Right atrium auricular region (tissue), 2 donors: ENCODE data around the gene UBE2N. TPM values are rescaled to one million over a fixed set of nuclear protein-coding genes. Genes with fewer than 3 reads are reported as not detected.
"Not testable (repeated sequence)": the region's sequence is repeated elsewhere in the genome, so short reads cannot be mapped to it uniquely, and the experiment has no call there.

Source experiments
- DNase-seq: peaks from one replicate; pipeline ENCODE4 v3.0.0-alpha.2; 2019; ENCODE audit warnings: low spot score
- H3K27ac ChIP-seq, 2 donors: fragments of 200-600 bp; sonication (generic); 1 replicate in 1 of 2; 2 replicates in 1 of 2; pipeline ENCODE4 v1.5.1; 2016 to 2019
- H3K27me3 ChIP-seq, 2 donors: fragments of 200-600 bp; sonication (generic); one replicate each; pipeline versions ENCODE4 v1.5.1 to v1.6.0; 2017 to 2019
- H3K36me3 ChIP-seq: fragments of 200-600 bp; sonication (generic); one replicate; pipeline ENCODE4 v1.5.1; 2016
- H3K4me1 ChIP-seq, 2 donors: fragments of 200-600 bp; sonication (generic); one replicate each; pipeline versions ENCODE4 v1.5.1 to v1.6.0; 2017 to 2019
- H3K4me3 ChIP-seq, 2 donors: fragments of 200-600 bp; sonication (generic); 1 replicate in 1 of 2; 2 replicates in 1 of 2; pipeline ENCODE4 v1.5.1; 2017 to 2019; ENCODE audit warnings: mild to moderate bottlenecking in 1 of 2, moderate library complexity in 1 of 2
- H3K9me3 ChIP-seq, 2 donors: fragments of 200-600 bp; sonication (generic); one replicate each; pipeline ENCODE4 v1.5.1; 2019
- CTCF ChIP-seq, 2 donors: fragments of 200-600 bp; sonication (generic); IDR thresholded peaks; one replicate each; pipeline ENCODE4 v1.5.1; 2019; ENCODE audit warnings: antibody characterized with exemption in 2 of 2
- total RNA-seq, 2 donors: library from RNA; depleted of rRNA; stranded (reverse); fragments of >200 nt; gene quantifications; one replicate each; pipeline ENCODE4 v1.1.0, GENCODE V29; 2016

UBE2N gene
- total RNA-seq, 2 donors from 2014 or later: 30.2 to 41.5 TPM

GRCh38 chr12:93380480-93381121, 61.1 kb downstream of the UBE2N start:
- Histone ChIP-seq H3K36me3 (peaks cover 4% of the 10 kb centered on the region), H3K27ac (peak overlapping the region; percentile 92 to 98), H3K4me1 (peaks cover 0 to 77% of the 10 kb centered on the region in 2 donors), H3K4me3 (peak overlapping the region; percentile 72 to 90), H3K27me3 (no peaks in the 10 kb centered on the region), H3K9me3 (no peaks in the 10 kb centered on the region)
- TF ChIP-seq CTCF (IDR thresholded peaks at IDR 0.05): peak in 1 of 2 donors; percentile 50
- peak; percentile 54 for DNase-seq

- DNase-seq: no peak
Observed at GRCh38 chr12:93379981-93380361, 61.8 kb downstream of the UBE2N start.

DNA sequence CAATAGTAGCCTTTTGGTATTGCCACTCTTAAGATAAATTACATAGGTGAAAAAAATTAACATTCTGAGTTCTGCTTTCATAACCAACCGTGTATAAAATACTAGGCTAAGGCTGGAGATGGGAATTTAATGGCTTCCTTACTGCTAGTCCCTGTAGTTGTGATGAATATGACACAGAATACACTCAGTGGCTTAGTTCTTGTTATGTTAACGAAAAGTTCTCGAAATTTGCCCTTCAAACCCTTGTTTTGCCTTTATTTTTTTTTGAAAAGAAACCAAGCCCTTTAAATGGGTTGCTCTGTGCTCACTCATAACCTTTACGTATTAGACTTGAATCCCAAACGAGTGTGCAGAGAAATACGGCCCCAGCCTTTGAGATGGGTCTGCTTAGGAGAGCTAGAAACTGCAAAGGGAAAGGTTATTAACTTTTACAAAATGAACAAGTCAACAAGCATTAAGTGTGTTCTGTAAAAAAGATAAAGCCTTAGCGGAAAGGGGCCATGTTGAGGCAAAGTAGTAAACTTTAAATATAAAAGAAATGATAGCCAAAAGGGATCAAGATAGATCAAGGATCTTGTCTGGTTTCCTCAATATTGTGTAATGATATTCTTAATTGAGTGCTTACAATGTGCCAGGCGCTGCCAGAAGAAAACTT, 62.3 kb downstream of the UBE2N start:
- Histone ChIP-seq H3K4me3 (peak overlapping the region; percentile 72 to 90), H3K27ac (peak overlapping the region; percentile 92 to 98), H3K36me3 (peaks cover 4% of the 10 kb centered on the region), H3K27me3 (no peaks in the 10 kb centered on the region), H3K9me3 (no peaks in the 10 kb centered on the region), H3K4me1 (peaks cover 0 to 74% of the 10 kb centered on the region in 2 donors)
- TF ChIP-seq CTCF (IDR thresholded peaks at IDR 0.05): no peak
- peak; percentile 40 for DNase-seq

More at GRCh38 chr12:93379981-93380361, 61.8 kb downstream of the UBE2N start:
- peak overlapping the region; percentile 72 to 90 for H3K4me3 ChIP-seq
- no peak for TF ChIP-seq CTCF (IDR thresholded peaks at IDR 0.05)
- peaks cover 0 to 74% of the 10 kb centered on the region in 2 donors for H3K4me1 ChIP-seq
- H3K27me3 ChIP-seq: no peaks in the 10 kb centered on the region
- H3K36me3 ChIP-seq: peaks cover 4% of the 10 kb centered on the region
- no peaks in the 10 kb centered on the region for H3K9me3 ChIP-seq
- peak overlapping the region; percentile 92 to 98 for H3K27ac ChIP-seq

DNA sequence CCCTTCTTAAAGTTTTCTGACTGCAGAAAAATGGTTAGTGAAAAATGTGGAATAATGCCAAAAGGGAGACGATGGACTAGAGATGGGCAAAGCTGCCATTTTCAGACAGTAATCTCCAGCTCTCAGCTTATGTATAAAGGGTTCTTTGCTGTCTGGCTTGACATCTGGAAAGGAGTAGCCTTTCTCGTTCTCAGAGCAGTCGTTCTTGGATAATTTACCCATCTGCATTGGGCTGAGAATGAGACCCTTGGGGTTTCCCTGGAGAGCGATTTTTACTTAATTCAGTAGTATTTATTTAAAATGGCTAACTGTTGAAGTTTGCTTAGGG, 62.8 kb downstream of the UBE2N start:
- Histone ChIP-seq H3K27me3 (no peaks in the 10 kb centered on the region), H3K4me3 (peak overlapping the region; percentile 72 to 90), H3K4me1 (peaks cover 0 to 74% of the 10 kb centered on the region in 2 donors), H3K36me3 (peaks cover 2% of the 10 kb centered on the region), H3K27ac (peak overlapping the region; percentile 92 to 98), H3K9me3 (no peaks in the 10 kb centered on the region)
- DNase-seq: peak; percentile 18
- no peak for TF ChIP-seq CTCF (IDR thresholded peaks at IDR 0.05)

- not testable (repeated sequence) for H3K27me3 ChIP-seq, H3K36me3 ChIP-seq, H3K9me3 ChIP-seq
- Histone ChIP-seq H3K4me1 (peaks cover 0 to 74% of the 10 kb centered on the region in 2 donors), H3K27ac (peak overlapping the region; percentile 92 to 98), H3K4me3 (peak overlapping the region; percentile 72 to 90)
- peak; percentile 62 for DNase-seq
Observed at GRCh38 chr12:93378196-93378997, 63.4 kb downstream of the UBE2N start.
